BLaER1 treated with 17β-estradiol and CSF1 and Interleukin-3, amounts not matched to agents 10 nM and 100 nM (cell line): Measurements from ENCODE around the gene APP.

ENCODE experiments used
- H3K27ac ChIP-seq, 11 experiments: shearing (Covaris generic); formaldehyde crosslinking; 2 replicates each; pipeline ENCODE4 v1.8.1; 2022
- H3K27me3 ChIP-seq, 11 experiments: shearing (Covaris generic); formaldehyde crosslinking; 2 replicates each; pipeline ENCODE4 v1.8.1; 2022
- H3K36me3 ChIP-seq, 11 experiments: shearing (Covaris generic); formaldehyde crosslinking; 2 replicates each; pipeline ENCODE4 v1.8.1; 2022
- H3K4me1 ChIP-seq, 10 experiments: shearing (Covaris generic); formaldehyde crosslinking; 2 replicates each; pipeline ENCODE4 v1.8.1; 2022
- H3K4me2 ChIP-seq, 11 experiments: shearing (Covaris generic); formaldehyde crosslinking; 2 replicates each; pipeline ENCODE4 v1.8.1; 2022
- H3K4me3 ChIP-seq, 10 experiments: shearing (Covaris generic); formaldehyde crosslinking; 2 replicates each; pipeline ENCODE4 v1.8.1; 2022
- H3K9ac ChIP-seq, 11 experiments: shearing (Covaris generic); formaldehyde crosslinking; 2 replicates each; pipeline ENCODE4 v1.8.1; 2022
- H3K9me3 ChIP-seq, 11 experiments: shearing (Covaris generic); formaldehyde crosslinking; replicated peaks in 1 of 11; 2 replicates each; pipeline ENCODE4 v1.8.1; 2022
- H4K20me1 ChIP-seq, 11 experiments: shearing (Covaris generic); formaldehyde crosslinking; 2 replicates each; pipeline ENCODE4 v1.8.1; 2022
- Cebpa-rat ChIP-seq, 11 experiments: shearing (Covaris generic); IDR thresholded peaks; 2 replicates each; pipeline ENCODE4 v1.8.1; 2022

APP gene

GRCh38 chr21:26070822-26071425, 99.6 kb downstream of the APP start:
- H3K4me2 ChIP-seq = peak overlapping the region; percentile 60 to 86 (median 74)
- peaks cover 24 to 54% (median 37%) of the 10 kb centered on the region in 10 experiments for H3K4me1 ChIP-seq
- peak overlapping the region; percentile 23 to 58 (median 36); a peak in 15 of 20 replicates for H3K4me3 ChIP-seq
- TF ChIP-seq Cebpa-rat (IDR thresholded peaks at IDR 0.05) = peak in 7 of 11 experiments; percentile 26 to 94 (median 48); a peak in 8 of 22 replicates
- H3K36me3 ChIP-seq = peaks cover 0 to 11% (median 0%) of the 10 kb centered on the region in 11 experiments; a peak in 4 of 22 replicates
- peak overlapping the region; percentile 13 to 75 (median 58); a peak in 20 of 22 replicates for H3K9ac ChIP-seq
- H4K20me1 ChIP-seq = peaks cover 0 to 86% (median 0%) of the 10 kb centered on the region in 11 experiments; a peak in 5 of 22 replicates
- H3K27me3 ChIP-seq = no peaks in the 10 kb centered on the region
- H3K9me3 ChIP-seq = peaks cover 0 to 17% (median 6%) of the 10 kb centered on the region in 11 experiments; a peak in 7 of 22 replicates
- H3K27ac ChIP-seq = peak overlapping the region; percentile 2 to 89 (median 78); a peak in 20 of 22 replicates

- Histone ChIP-seq H3K4me3 (peak overlapping the region in 3 of 10 experiments; percentile 35 to 37 (median 36); a peak in 4 of 20 replicates), H3K36me3 (peaks cover 0 to 11% (median 0%) of the 10 kb centered on the region in 11 experiments; a peak in 4 of 22 replicates), H3K4me1 (peaks cover 24 to 54% (median 37%) of the 10 kb centered on the region in 10 experiments), H3K27me3 (no peaks in the 10 kb centered on the region), H3K4me2 (peak overlapping the region; percentile 60 to 86 (median 74)), H4K20me1 (peaks cover 0 to 86% (median 0%) of the 10 kb centered on the region in 11 experiments; a peak in 8 of 22 replicates), H3K9ac (peak overlapping the region; percentile 25 to 75 (median 58); a peak in 17 of 22 replicates), H3K27ac (peak overlapping the region in 10 of 11 experiments; percentile 9 to 89 (median 80); a peak in 20 of 22 replicates), H3K9me3 (peaks cover 0 to 17% (median 6%) of the 10 kb centered on the region in 11 experiments; a peak in 7 of 22 replicates)
- no peak for TF ChIP-seq Cebpa-rat (IDR thresholded peaks at IDR 0.05)
Observed at GRCh38 chr21:26070121-26070520, 100.4 kb downstream of the APP start.

- Histone ChIP-seq H3K4me1 (peaks cover 24 to 48% (median 37%) of the 10 kb centered on the region in 10 experiments), H4K20me1 (peaks cover 0 to 82% (median 9%) of the 10 kb centered on the region in 11 experiments; a peak in 11 of 22 replicates), H3K9me3 (peaks cover 0 to 17% (median 6%) of the 10 kb centered on the region in 11 experiments; a peak in 7 of 22 replicates), H3K27ac (peak overlapping the region in 5 of 11 experiments; percentile 78 to 89 (median 88); a peak in 6 of 22 replicates), H3K9ac (no peak overlapping the region), H3K36me3 (peaks cover 0 to 13% (median 6%) of the 10 kb centered on the region in 11 experiments; a peak in 10 of 22 replicates), H3K4me2 (peak overlapping the region in 5 of 11 experiments; percentile 14 to 86 (median 74); a peak in 6 of 22 replicates), H3K27me3 (no peaks in the 10 kb centered on the region), H3K4me3 (no peak overlapping the region)
- no peak for TF ChIP-seq Cebpa-rat (IDR thresholded peaks at IDR 0.05)
Observed at GRCh38 chr21:26068776-26069175, 101.8 kb downstream of the APP start.

GRCh38 chr21:26067836-26068594, 102.6 kb downstream of the APP start:
- Histone ChIP-seq H3K36me3 (peaks cover 0 to 8% (median 6%) of the 10 kb centered on the region in 11 experiments; a peak in 9 of 22 replicates), H3K27me3 (no peaks in the 10 kb centered on the region), H4K20me1 (peaks cover 0 to 82% (median 17%) of the 10 kb centered on the region in 11 experiments; a peak in 12 of 22 replicates), H3K27ac (peak overlapping the region in 3 of 11 experiments; percentile 5 to 88 (median 7); a peak in 2 of 22 replicates), H3K4me3 (no peak overlapping the region), H3K4me2 (no peak overlapping the region; a peak in 1 of 22 replicates), H3K9me3 (peaks cover 0 to 17% (median 6%) of the 10 kb centered on the region in 11 experiments; a peak in 7 of 22 replicates), H3K4me1 (peaks cover 24 to 45% (median 34%) of the 10 kb centered on the region in 10 experiments), H3K9ac (no peak overlapping the region)
- no peak for TF ChIP-seq Cebpa-rat (IDR thresholded peaks at IDR 0.05)

GRCh38 chr21:26064506-26064905, 106.1 kb downstream of the APP start:
- no peak overlapping the region for H3K4me2 ChIP-seq
- H3K4me1 ChIP-seq = peaks cover 0 to 10% (median 5%) of the 10 kb centered on the region in 10 experiments; a peak in 16 of 20 replicates
- peaks cover 0 to 84% (median 36%) of the 10 kb centered on the region in 11 experiments; a peak in 16 of 22 replicates for H4K20me1 ChIP-seq
- no peak overlapping the region for H3K9ac ChIP-seq
- H3K36me3 ChIP-seq = peaks cover 0 to 38% (median 13%) of the 10 kb centered on the region in 11 experiments; a peak in 15 of 22 replicates
- H3K9me3 ChIP-seq = peaks cover 0 to 17% (median 6%) of the 10 kb centered on the region in 11 experiments; a peak in 7 of 22 replicates
- H3K27ac ChIP-seq = no peak overlapping the region
- H3K27me3 ChIP-seq = no peaks in the 10 kb centered on the region
- TF ChIP-seq Cebpa-rat (IDR thresholded peaks at IDR 0.05) = no peak
- H3K4me3 ChIP-seq = no peak overlapping the region

GRCh38 chr21:26061437-26061836, 109.1 kb downstream of the APP start:
- Histone ChIP-seq H3K27me3 (no peaks in the 10 kb centered on the region), H3K4me2 (no peak overlapping the region), H3K36me3 (peaks cover 13 to 48% (median 28%) of the 10 kb centered on the region in 11 experiments; a peak in 17 of 22 replicates), H3K9me3 (no peaks in the 10 kb centered on the region), H4K20me1 (peaks cover 0 to 81% (median 37%) of the 10 kb centered on the region in 11 experiments; a peak in 16 of 22 replicates), H3K27ac (no peak overlapping the region), H3K9ac (no peak overlapping the region), H3K4me3 (no peak overlapping the region), H3K4me1 (no peaks in the 10 kb centered on the region)
- no peak for TF ChIP-seq Cebpa-rat (IDR thresholded peaks at IDR 0.05)

- H3K9ac ChIP-seq = no peak overlapping the region
- H3K36me3 ChIP-seq = peaks cover 13 to 48% (median 28%) of the 10 kb centered on the region in 11 experiments; a peak in 17 of 22 replicates
- H3K27ac ChIP-seq = 0 out of 22 replicates have a peak overlapping the region, but pooled peaks of 1 of the 11 experiments have one; percentile 25
- peaks cover 0 to 7% (median 6%) of the 10 kb centered on the region in 10 experiments; a peak in 12 of 20 replicates for H3K4me1 ChIP-seq
- TF ChIP-seq Cebpa-rat (IDR thresholded peaks at IDR 0.05) = no peak
- no peaks in the 10 kb centered on the region for H3K27me3 ChIP-seq
- H4K20me1 ChIP-seq = peaks cover 6 to 82% (median 44%) of the 10 kb centered on the region in 11 experiments; a peak in 17 of 22 replicates
- H3K4me3 ChIP-seq = no peak overlapping the region
- H3K9me3 ChIP-seq = no peaks in the 10 kb centered on the region
- H3K4me2 ChIP-seq = no peak overlapping the region
Observed at GRCh38 chr21:26060335-26061115, 110.0 kb downstream of the APP start.
